Measurements from ENCODE around the gene PRKCH.
"Not testable (repeated sequence)": the region's sequence is repeated elsewhere in the genome, so short reads cannot be mapped to it uniquely, and the experiment has no call there.

The PRKCH gene

GRCh38 chr14:61526405-61527312 lies 205.3 kb downstream of the PRKCH start:
- no peaks in the 10 kb centered on the region for H3K4me1 ChIP-seq (ENCODE audit: control insufficient read depth, low read depth, low read length)
- H3K4me3 ChIP-seq (ENCODE audit: low read length) = no peak overlapping the region
- H3K4me2 ChIP-seq (ENCODE audit: low read length) = no peak overlapping the region
- no peak overlapping the region for H3K56ac ChIP-seq (ENCODE audit: low read length)
- H3K4ac ChIP-seq (ENCODE audit: low read depth, low read length) = no peak overlapping the region
- H3K27me3 ChIP-seq (ENCODE audit: insufficient read depth, low read length, poor library complexity) = no peaks in the 10 kb centered on the region
- H3K79me1 ChIP-seq (ENCODE audit: low read length) = no peaks in the 10 kb centered on the region
- DNase-seq = no peak
- H2BK5ac ChIP-seq (ENCODE audit: low read length) = no peak overlapping the region
- no peaks in the 10 kb centered on the region for H3K36me3 ChIP-seq (ENCODE audit: control insufficient read depth, insufficient read depth, low read length)
- H3K9ac ChIP-seq (ENCODE audit: low read length) = no peak overlapping the region
- H3K27ac ChIP-seq (ENCODE audit: low read depth, low read length) = no peak overlapping the region
- no peak overlapping the region for H2BK15ac ChIP-seq (replicated peaks; ENCODE audit: low read depth)
- no peak overlapping the region for H3K23ac ChIP-seq (ENCODE audit: low read length)
- no peak overlapping the region for H2BK120ac ChIP-seq (ENCODE audit: low read depth, low read length)
- no CpG with 5 or more reads among the region's 9 CpGs for WGBS (ENCODE audit: extremely low coverage, insufficient coverage, low lambda C conversion rate)
- H4K8ac ChIP-seq (ENCODE audit: low read depth, low read length) = no peak overlapping the region
- H3K79me2 ChIP-seq (ENCODE audit: control insufficient read depth, insufficient read depth, low read length) = no peaks in the 10 kb centered on the region
- no peak overlapping the region for H3K18ac ChIP-seq (ENCODE audit: low read length)
- no peak overlapping the region for H4K5ac ChIP-seq (ENCODE audit: low read length)
- H2AK5ac ChIP-seq (ENCODE audit: low read length) = no peak overlapping the region

- H3K27me3 ChIP-seq (ENCODE audit: insufficient read depth, low read length, poor library complexity) = no peaks in the 10 kb centered on the region
- no peak overlapping the region for H3K4me2 ChIP-seq (ENCODE audit: low read length)
- H3K27ac ChIP-seq (ENCODE audit: low read depth, low read length) = no peak overlapping the region
- no peak overlapping the region for H3K9ac ChIP-seq (ENCODE audit: low read length)
- DNase-seq = peak; percentile 43
- H3K23ac ChIP-seq (ENCODE audit: low read length) = no peak overlapping the region
- H2AK5ac ChIP-seq (ENCODE audit: low read length) = no peak overlapping the region
- no peaks in the 10 kb centered on the region for H3K4me1 ChIP-seq (ENCODE audit: control insufficient read depth, low read depth, low read length)
- WGBS (ENCODE audit: extremely low coverage, insufficient coverage, low lambda C conversion rate) = no CpG with 5 or more reads among the region's 10 CpGs
- H3K36me3 ChIP-seq (ENCODE audit: control insufficient read depth, insufficient read depth, low read length) = no peaks in the 10 kb centered on the region
- H3K79me2 ChIP-seq (ENCODE audit: control insufficient read depth, insufficient read depth, low read length) = no peaks in the 10 kb centered on the region
- no peaks in the 10 kb centered on the region for H3K79me1 ChIP-seq (ENCODE audit: low read length)
- H3K4ac ChIP-seq (ENCODE audit: low read depth, low read length) = no peak overlapping the region
- H4K8ac ChIP-seq (ENCODE audit: low read depth, low read length) = no peak overlapping the region
- no peak overlapping the region for H3K4me3 ChIP-seq (ENCODE audit: low read length)
- no peak overlapping the region for H2BK15ac ChIP-seq (replicated peaks; ENCODE audit: low read depth)
- no peak overlapping the region for H2BK5ac ChIP-seq (ENCODE audit: low read length)
- H3K18ac ChIP-seq (ENCODE audit: low read length) = no peak overlapping the region
- no peak overlapping the region for H4K5ac ChIP-seq (ENCODE audit: low read length)
- H3K56ac ChIP-seq (ENCODE audit: low read length) = no peak overlapping the region
- H2BK120ac ChIP-seq (ENCODE audit: low read depth, low read length) = no peak overlapping the region
Measured at GRCh38 chr14:61527325-61528100, 206.1 kb downstream of the PRKCH start.

GRCh38 chr14:61528591-61529021 lies 207.2 kb downstream of the PRKCH start:
- Histone ChIP-seq H3K4me1 (ENCODE audit: control insufficient read depth, low read depth, low read length) (no peaks in the 10 kb centered on the region), H4K5ac (ENCODE audit: low read length) (no peak overlapping the region), H3K9ac (ENCODE audit: low read length) (no peak overlapping the region), H3K36me3 (ENCODE audit: control insufficient read depth, insufficient read depth, low read length) (no peaks in the 10 kb centered on the region), H4K8ac (ENCODE audit: low read depth, low read length) (no peak overlapping the region), H3K27me3 (ENCODE audit: insufficient read depth, low read length, poor library complexity) (no peaks in the 10 kb centered on the region), H3K56ac (ENCODE audit: low read length) (no peak overlapping the region), H2BK5ac (ENCODE audit: low read length) (no peak overlapping the region), H3K4me3 (ENCODE audit: low read length) (no peak overlapping the region), H2BK15ac (replicated peaks; ENCODE audit: low read depth) (no peak overlapping the region), H3K79me1 (ENCODE audit: low read length) (no peaks in the 10 kb centered on the region), H3K23ac (ENCODE audit: low read length) (no peak overlapping the region), H2AK5ac (ENCODE audit: low read length) (no peak overlapping the region), H3K4me2 (ENCODE audit: low read length) (no peak overlapping the region), H3K4ac (ENCODE audit: low read depth, low read length) (no peak overlapping the region), H3K27ac (ENCODE audit: low read depth, low read length) (no peak overlapping the region), H3K18ac (ENCODE audit: low read length) (no peak overlapping the region), H2BK120ac (ENCODE audit: low read depth, low read length) (no peak overlapping the region), H3K79me2 (ENCODE audit: control insufficient read depth, insufficient read depth, low read length) (no peaks in the 10 kb centered on the region)
- no CpG with 5 or more reads among the region's 9 CpGs for WGBS (ENCODE audit: extremely low coverage, insufficient coverage, low lambda C conversion rate)
- no peak for DNase-seq

- H3K36me3 ChIP-seq (ENCODE audit: control insufficient read depth, insufficient read depth, low read length); H3K79me1 ChIP-seq (ENCODE audit: low read length): not testable (repeated sequence)
Measured at GRCh38 chr14:61529360-61529759, 208.0 kb downstream of the PRKCH start.

GRCh38 chr14:61530296-61530695 lies 208.9 kb downstream of the PRKCH start:
- Histone ChIP-seq H3K23ac (ENCODE audit: low read length) (no peak overlapping the region), H3K18ac (ENCODE audit: low read length) (no peak overlapping the region), H3K27ac (ENCODE audit: low read depth, low read length) (no peak overlapping the region), H3K56ac (ENCODE audit: low read length) (no peak overlapping the region), H3K4me2 (ENCODE audit: low read length) (no peak overlapping the region), H3K4me1 (ENCODE audit: control insufficient read depth, low read depth, low read length) (no peaks in the 10 kb centered on the region), H2BK15ac (replicated peaks; ENCODE audit: low read depth) (no peak overlapping the region), H2BK5ac (ENCODE audit: low read length) (no peak overlapping the region), H3K79me1 (ENCODE audit: low read length) (no peaks in the 10 kb centered on the region), H2BK120ac (ENCODE audit: low read depth, low read length) (no peak overlapping the region), H4K8ac (ENCODE audit: low read depth, low read length) (no peak overlapping the region), H3K9ac (ENCODE audit: low read length) (no peak overlapping the region), H3K4me3 (ENCODE audit: low read length) (no peak overlapping the region), H3K27me3 (ENCODE audit: insufficient read depth, low read length, poor library complexity) (no peaks in the 10 kb centered on the region), H3K4ac (ENCODE audit: low read depth, low read length) (no peak overlapping the region), H2AK5ac (ENCODE audit: low read length) (no peak overlapping the region), H3K79me2 (ENCODE audit: control insufficient read depth, insufficient read depth, low read length) (no peaks in the 10 kb centered on the region), H3K36me3 (ENCODE audit: control insufficient read depth, insufficient read depth, low read length) (no peaks in the 10 kb centered on the region), H4K5ac (ENCODE audit: low read length) (no peak overlapping the region)
- no CpG with 5 or more reads among the region's 6 CpGs for WGBS (ENCODE audit: extremely low coverage, insufficient coverage, low lambda C conversion rate)
- DNase-seq = no peak

More at GRCh38 chr14:61529360-61529759, 208.0 kb downstream of the PRKCH start:
- H3K4me2 ChIP-seq (ENCODE audit: low read length); H3K4me1 ChIP-seq (ENCODE audit: control insufficient read depth, low read depth, low read length); H2BK5ac ChIP-seq (ENCODE audit: low read length); H3K27me3 ChIP-seq (ENCODE audit: insufficient read depth, low read length, poor library complexity); H4K8ac ChIP-seq (ENCODE audit: low read depth, low read length); H3K18ac ChIP-seq (ENCODE audit: low read length); H2BK15ac ChIP-seq (replicated peaks; ENCODE audit: low read depth); H3K27ac ChIP-seq (ENCODE audit: low read depth, low read length); H3K9ac ChIP-seq (ENCODE audit: low read length); H2AK5ac ChIP-seq (ENCODE audit: low read length); DNase-seq; H3K23ac ChIP-seq (ENCODE audit: low read length); H4K5ac ChIP-seq (ENCODE audit: low read length); H3K79me2 ChIP-seq (ENCODE audit: control insufficient read depth, insufficient read depth, low read length); H3K4ac ChIP-seq (ENCODE audit: low read depth, low read length); H2BK120ac ChIP-seq (ENCODE audit: low read depth, low read length); H3K56ac ChIP-seq (ENCODE audit: low read length); H3K4me3 ChIP-seq (ENCODE audit: low read length): not testable (repeated sequence)
- WGBS (ENCODE audit: extremely low coverage, insufficient coverage, low lambda C conversion rate) = no CpG with 5 or more reads among the region's 5 CpGs
